SKM-1 treated with dmso at 0.1 percent for 144 hours (cell line): ENCODE measurements around the gene GPRC5B.

Experiments
- DNase-seq: peaks from one replicate; lab custom pipeline; 2025; ENCODE audit not compliant: unreplicated experiment; lab: John Stamatoyannopoulos, UW

GPRC5B gene

GRCh38 chr16:19884611-19885450 lies at the start of gene GPRC5B:
TSS of gene GPRC5B (minus strand) at chr16:19884848. CDS start at chr16:19872845, 12,003 bp downstream.
- peak; percentile 10 for DNase-seq

- no peak for DNase-seq
Measured at GRCh38 chr16:19933740-19934139, 49.1 kb upstream of the GPRC5B start.

DNA sequence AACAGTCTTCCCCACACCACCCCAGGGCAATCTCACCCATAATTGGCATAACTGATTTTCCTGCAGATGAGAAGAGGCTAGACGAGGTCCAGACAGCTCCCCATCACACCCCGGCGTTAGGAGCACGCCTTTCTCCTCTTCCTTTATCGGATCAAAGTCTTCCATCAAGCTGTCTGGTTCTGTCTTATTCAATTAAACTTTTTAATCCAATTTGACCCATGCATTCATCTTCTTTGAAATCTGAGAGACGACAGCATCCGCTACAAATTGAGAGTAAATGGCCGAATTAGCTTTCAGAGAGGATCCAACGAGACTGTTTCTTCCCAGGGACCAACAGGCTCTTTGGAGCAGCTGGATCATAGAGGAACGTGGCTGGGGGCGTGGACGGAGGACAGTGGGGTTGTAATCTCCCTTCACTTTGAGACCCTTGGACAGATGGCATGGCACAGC lies 44.4 kb upstream of the GPRC5B start:
- no peak for DNase-seq

GRCh38 chr16:19928432-19928831 lies 43.8 kb upstream of the GPRC5B start:
- no peak for DNase-seq

GRCh38 chr16:19926449-19927390 lies 42.1 kb upstream of the GPRC5B start:
- no peak for DNase-seq

- DNase-seq, result no peak
Measured at GRCh38 chr16:19923396-19923795, 38.7 kb upstream of the GPRC5B start.

DNA sequence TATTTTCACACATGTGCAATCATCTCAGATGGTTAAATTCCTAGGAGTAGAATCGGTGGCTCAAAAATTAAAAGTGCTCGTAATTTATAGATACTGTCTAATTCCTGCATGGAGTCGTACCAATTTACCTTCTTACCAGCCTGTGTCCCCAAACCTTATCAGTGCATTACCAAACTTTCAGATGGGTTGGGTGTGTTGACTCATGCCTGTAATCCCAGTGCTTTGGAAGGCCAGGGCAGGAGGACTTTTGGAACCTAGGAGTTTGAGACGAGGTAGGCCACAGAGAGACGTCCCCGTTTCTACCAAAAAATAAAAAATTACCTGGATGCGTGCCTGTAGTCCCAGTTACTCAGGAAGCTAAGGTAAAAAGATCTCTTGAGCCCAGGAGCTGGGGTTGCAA lies 34.5 kb upstream of the GPRC5B start:
- no peak for DNase-seq

DNA sequence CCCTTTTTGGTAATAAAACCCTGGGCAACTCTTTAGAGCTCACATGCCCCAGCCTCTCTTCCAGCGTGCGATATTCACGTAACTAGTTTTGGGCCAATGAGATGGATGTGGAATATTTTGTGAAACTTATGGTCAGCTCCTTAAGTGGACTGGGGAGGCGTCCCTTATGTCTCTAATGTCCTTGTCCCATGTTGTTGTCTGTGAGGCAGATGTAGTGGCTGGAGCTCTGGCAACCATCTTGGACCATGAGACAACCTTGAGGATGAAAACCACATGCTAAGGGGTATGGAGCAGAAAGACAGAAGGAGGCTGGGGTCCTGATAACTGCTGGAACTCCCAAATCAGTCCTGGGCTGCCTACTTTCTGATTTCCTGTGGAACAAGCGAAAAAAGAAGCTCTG lies 31.4 kb upstream of the GPRC5B start:
- no peak for DNase-seq

DNA sequence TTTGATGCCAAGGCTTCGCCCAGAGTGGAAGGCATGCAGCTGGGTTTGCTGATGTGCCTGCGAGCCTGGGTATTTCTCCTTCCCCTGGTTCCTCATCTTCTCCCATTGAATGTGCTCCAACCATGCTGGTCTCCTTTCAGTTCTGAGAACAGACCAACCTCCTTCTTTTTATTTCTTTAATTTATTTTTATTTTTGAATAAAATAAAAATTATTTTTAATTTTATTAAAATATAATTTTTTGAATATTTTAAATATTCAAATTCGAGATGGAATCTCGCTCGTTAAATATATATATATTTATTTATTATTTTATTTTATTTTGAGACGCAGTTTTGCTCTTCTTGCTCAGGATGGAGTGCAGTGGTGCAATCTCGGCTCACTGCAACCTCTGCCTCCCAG lies 30.2 kb upstream of the GPRC5B start:
- DNase-seq, result no peak

- DNase-seq, result no peak
Measured at GRCh38 chr16:19913340-19913645, 28.6 kb upstream of the GPRC5B start.

DNA sequence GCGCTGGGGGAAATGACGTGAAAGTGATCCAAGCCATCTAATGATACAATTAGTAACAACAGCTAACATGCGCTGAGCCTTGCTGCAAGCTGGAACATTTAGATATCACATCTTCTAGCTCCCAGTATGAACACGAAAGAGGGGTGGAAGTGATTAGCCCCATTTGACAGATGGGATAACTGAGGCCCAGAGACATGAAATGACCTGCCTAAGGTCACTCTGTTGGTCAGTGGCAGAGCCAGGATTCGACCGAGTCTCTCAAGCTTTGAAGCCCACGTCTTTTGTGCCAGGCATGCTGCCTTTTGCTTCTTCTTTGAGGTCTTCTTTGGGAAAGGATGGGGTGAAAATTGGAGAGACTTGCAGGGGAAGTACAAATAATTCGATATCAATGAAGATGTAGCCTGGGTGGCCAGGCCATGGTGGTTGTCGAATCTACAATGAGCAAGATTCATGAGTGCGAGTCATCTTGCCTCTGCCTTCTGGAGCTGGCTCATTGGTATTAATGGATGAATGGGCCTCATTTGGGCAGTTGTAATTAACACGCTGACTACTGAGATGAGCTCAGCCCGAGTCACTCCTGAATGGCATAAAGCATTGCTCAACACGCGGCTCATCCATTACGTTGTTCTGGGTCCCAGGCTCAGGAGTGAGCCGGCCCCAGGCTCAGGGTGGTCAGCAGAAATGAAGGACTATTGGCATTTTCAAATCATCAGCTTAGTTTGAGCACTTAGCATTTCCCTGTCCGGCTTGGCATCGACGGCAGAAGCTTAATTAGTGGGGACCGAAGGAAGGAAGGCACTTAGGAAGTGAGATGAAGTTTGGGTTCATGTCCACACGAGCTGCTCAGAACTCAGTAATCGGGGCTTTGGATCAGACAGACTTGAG lies 28.0 kb upstream of the GPRC5B start:
- DNase-seq, result no peak

GRCh38 chr16:19911747-19912454 lies 27.3 kb upstream of the GPRC5B start:
- DNase-seq, result no peak

DNA sequence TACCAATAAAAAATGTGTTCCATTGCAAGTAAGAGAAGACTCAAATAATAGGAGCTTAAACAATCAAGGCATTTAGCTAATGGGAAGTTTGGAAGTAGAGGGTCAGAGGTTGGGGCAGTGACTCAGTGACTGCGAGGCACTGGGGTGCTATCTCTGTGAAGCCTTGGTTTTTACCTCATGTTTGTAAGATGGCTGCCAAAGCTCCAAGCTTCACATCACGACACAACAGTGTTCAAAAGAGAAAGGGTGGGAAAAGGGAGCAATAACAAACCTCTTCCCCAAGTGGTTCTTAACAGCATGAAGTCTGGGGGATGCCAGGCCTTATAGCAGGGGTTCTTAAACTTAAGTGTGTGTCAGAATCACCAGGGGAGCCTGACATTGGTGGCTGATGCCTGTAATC lies 26.6 kb upstream of the GPRC5B start:
- DNase-seq, result no peak

GRCh38 chr16:19909750-19910322 lies 25.2 kb upstream of the GPRC5B start:
- no peak for DNase-seq

- no peak for DNase-seq
Measured at GRCh38 chr16:19908921-19909320, 24.3 kb upstream of the GPRC5B start.

GRCh38 chr16:19907161-19907992 lies 22.7 kb upstream of the GPRC5B start:
- DNase-seq, result peak; percentile 77

DNA sequence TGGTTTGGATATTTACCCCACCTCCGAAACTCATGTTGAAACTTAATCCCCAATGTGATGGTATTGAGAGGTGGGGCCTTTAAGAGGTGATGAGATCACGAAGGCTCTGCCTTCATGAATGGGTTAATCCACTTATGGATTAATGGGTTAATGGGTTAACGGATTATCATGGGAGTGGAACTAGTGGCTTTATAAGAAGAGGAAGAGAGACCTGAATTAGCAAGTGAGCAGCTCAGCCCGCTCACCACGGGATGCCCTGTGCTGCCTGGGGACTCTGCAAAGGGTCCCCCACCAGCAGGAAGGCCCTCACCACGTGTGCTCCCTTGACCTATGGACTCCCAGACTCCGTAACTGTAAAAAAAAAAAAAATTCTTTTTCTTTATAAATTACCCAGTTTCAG lies 16.5 kb upstream of the GPRC5B start:
- no peak for DNase-seq

DNA sequence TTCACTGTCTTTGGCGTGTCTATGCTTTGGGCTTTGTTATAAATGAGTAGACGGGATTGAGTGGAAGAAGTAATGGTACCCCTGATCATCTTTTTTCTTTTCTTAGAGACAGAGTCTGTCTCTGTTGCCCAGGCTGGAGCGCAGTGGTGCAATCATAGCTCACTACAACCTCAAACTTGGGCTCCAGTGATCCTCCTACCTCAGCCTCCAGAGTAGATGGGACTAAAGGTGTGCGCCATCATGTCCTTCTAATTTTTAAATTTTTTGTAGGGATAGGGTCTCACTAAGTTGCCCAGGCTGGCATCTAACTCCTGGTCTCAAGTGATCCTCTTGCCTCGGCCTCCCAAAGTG lies 14.9 kb upstream of the GPRC5B start:
- DNase-seq, result no peak

DNA sequence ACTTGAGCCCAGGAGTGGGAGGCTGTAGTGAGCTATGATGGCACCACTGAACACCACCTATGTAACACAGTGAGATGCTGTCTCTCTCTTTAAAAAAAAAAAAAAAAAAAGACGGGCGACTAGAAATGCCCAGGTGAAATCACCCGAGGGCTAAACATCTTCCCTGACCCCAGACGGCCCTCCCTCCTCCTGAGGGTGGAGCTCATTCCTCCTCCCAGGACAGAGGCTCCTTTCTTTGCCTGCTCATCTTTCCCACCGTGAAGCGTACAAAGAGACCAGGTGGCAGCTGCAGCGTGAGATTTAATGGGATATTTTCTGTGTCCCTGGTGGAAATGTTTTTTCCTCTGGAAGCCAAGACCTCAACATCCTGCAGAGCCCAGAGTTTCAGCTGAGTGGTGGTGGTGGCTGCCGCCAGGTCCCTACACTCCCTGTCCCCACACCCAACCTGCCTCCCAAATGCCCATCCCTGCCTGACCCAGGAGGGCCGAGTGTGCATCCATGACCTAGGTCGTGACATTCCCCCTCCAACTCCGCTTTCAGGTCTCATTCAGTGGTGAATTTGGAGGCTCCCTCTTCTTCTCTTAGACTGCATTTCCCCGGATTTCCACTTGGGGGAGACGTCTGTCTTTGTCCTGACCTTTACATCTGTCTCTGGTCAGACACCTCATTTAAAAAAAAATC lies 14.4 kb upstream of the GPRC5B start:
- DNase-seq, result peak; percentile 62
